VCaP (cell line): Measurements from ENCODE around the gene ARHGEF11.

Source experiments
- H3K27ac ChIP-seq: fragments of 450-650 bp; 2 replicates; pipeline ENCODE4 v1.5.1; 2017
- CTCF ChIP-seq: fragments of 450-650 bp; conservative IDR thresholded peaks from 2 replicates; pipeline ENCODE4 v1.5.1; 2017; ENCODE audit warnings: mild to moderate bottlenecking, moderate library complexity

Gene ARHGEF11

GRCh38 chr1:156894711-156895454 is 150.7 kb downstream of the ARHGEF11 start:
- TF ChIP-seq CTCF = no peak
- H3K27ac ChIP-seq = no peak overlapping the region

- TF ChIP-seq CTCF = no peak
- no peak overlapping the region for H3K27ac ChIP-seq
Measured at GRCh38 chr1:156894001-156894400, 151.5 kb downstream of the ARHGEF11 start.

- TF ChIP-seq CTCF = no peak
- no peak within 1 kb of the TSS for H3K27ac ChIP-seq
Measured at GRCh38 chr1:156893048-156893953, 152.2 kb downstream of the ARHGEF11 start, which contains the start of gene PEAR1. Gene PEAR1, plus strand, starts transcription at chr1:156893718. Its CDS starts 10,209 bp downstream, at chr1:156903927.

- no peak overlapping the region for H3K27ac ChIP-seq
- TF ChIP-seq CTCF = peak; percentile 95
Measured at GRCh38 chr1:156892190-156893047, 153.1 kb downstream of the ARHGEF11 start.

- TF ChIP-seq CTCF = peak; percentile 89
- no peak overlapping the region for H3K27ac ChIP-seq
Measured at GRCh38 chr1:156889802-156890580, 155.6 kb downstream of the ARHGEF11 start.

- no peak for TF ChIP-seq CTCF
- H3K27ac ChIP-seq = no peak overlapping the region
Measured at GRCh38 chr1:156887734-156888133, 157.8 kb downstream of the ARHGEF11 start.
